Mucosa of rectum (tissue), 2 donors: ENCODE measurements around the gene CDH11.

ENCODE experiments used
- H3K27ac ChIP-seq, 2 donors: one replicate each; pipeline ENCODE4 v1.7.0; 2013; ENCODE audit warnings: inconsistent platforms in 2 of 2, low read depth in 2 of 2, low read length in 2 of 2
- H3K27me3 ChIP-seq, 2 donors: one replicate each; pipeline ENCODE4 v1.7.0; 2013; ENCODE audit warnings: low read length in 2 of 2; ENCODE audit not compliant: control insufficient read depth in 2 of 2, insufficient read depth in 2 of 2
- H3K36me3 ChIP-seq, 2 donors: one replicate each; pipeline ENCODE4 v1.7.0; 2013; ENCODE audit warnings: low read length in 2 of 2; ENCODE audit not compliant: control insufficient read depth in 2 of 2, insufficient read depth in 2 of 2
- H3K4me1 ChIP-seq, 2 donors: one replicate each; pipeline ENCODE4 v1.7.0; 2013; ENCODE audit warnings: low read length in 2 of 2, mild to moderate bottlenecking in 1 of 2; ENCODE audit not compliant: control insufficient read depth in 2 of 2, insufficient read depth in 2 of 2
- H3K4me3 ChIP-seq, 2 donors: one replicate each; pipeline ENCODE4 v1.7.0; 2013; ENCODE audit warnings: low read length in 2 of 2
- H3K9ac ChIP-seq, 2 donors: one replicate each; pipeline ENCODE4 v1.7.0; 2013; ENCODE audit warnings: low read length in 2 of 2, low read depth in 1 of 2, mild to moderate bottlenecking in 1 of 2
- H3K9me3 ChIP-seq, 2 donors: one replicate each; pipeline ENCODE4 v1.7.0; 2013; ENCODE audit warnings: low read length in 2 of 2; ENCODE audit not compliant: control insufficient read depth in 2 of 2
- donor health status: healthy.
- donor health status: Normal muscosa, but diverticular disease.

The CDH11 gene

DNA sequence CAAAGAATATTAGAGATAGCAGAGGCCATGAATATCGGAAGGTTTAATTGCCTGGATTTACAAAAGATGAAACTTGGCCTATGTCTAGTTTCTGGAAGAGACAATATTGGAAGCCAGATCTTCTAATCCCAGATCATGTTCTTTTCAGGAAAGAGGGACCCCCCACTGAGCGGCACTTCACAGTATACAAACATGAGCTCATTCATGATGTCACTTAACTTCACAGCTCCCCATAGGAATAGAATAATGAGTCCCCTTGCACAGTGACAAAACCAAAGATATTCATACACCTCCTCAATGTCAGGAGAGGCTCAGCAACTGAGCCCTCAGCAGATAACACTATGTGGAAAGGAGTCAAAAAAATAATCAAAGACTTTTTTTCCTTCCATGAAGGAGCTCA lies 147.5 kb downstream of the CDH11 start:
- Histone ChIP-seq H3K36me3 (no peaks in the 10 kb centered on the region), H3K9me3 (no peaks in the 10 kb centered on the region), H3K4me1 (no peaks in the 10 kb centered on the region), H3K27ac (no peak overlapping the region), H3K4me3 (no peak overlapping the region), H3K9ac (no peak overlapping the region), H3K27me3 (no peaks in the 10 kb centered on the region)

GRCh38 chr16:64973171-64973570 lies 148.7 kb downstream of the CDH11 start:
- Histone ChIP-seq H3K9ac (no peak overlapping the region), H3K4me1 (no peaks in the 10 kb centered on the region), H3K27me3 (no peaks in the 10 kb centered on the region), H3K9me3 (no peaks in the 10 kb centered on the region), H3K36me3 (no peaks in the 10 kb centered on the region), H3K4me3 (no peak overlapping the region), H3K27ac (no peak overlapping the region)

DNA sequence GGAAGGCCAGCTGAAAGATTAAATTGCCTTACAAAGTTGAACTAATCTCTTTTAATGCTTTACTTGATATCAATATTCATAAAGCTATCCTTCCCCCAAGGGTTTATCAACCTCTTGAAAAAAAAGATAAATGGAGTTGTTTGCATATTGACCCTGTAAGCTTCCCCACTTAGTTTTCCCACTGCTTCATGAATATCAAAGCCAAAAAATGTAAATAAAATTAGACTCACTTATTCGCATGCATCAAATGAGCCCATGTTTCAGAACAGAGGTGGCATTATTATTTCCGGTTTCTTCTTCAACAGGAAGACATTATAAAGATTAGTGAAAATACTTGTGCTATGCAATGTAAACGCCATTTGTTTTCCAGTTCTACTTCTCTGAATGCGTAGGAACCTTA lies 150.7 kb downstream of the CDH11 start:
- H3K9me3 ChIP-seq, result no peaks in the 10 kb centered on the region
- H3K27ac ChIP-seq, result no peak overlapping the region
- no peak overlapping the region for H3K9ac ChIP-seq
- no peaks in the 10 kb centered on the region for H3K27me3 ChIP-seq
- no peak overlapping the region for H3K4me3 ChIP-seq
- no peaks in the 10 kb centered on the region for H3K4me1 ChIP-seq
- H3K36me3 ChIP-seq, result no peaks in the 10 kb centered on the region

GRCh38 chr16:64969221-64969620 lies 152.6 kb downstream of the CDH11 start:
- no peak overlapping the region for H3K27ac ChIP-seq
- no peaks in the 10 kb centered on the region for H3K4me1 ChIP-seq
- H3K9me3 ChIP-seq, result no peaks in the 10 kb centered on the region
- H3K36me3 ChIP-seq, result no peaks in the 10 kb centered on the region
- H3K27me3 ChIP-seq, result no peaks in the 10 kb centered on the region
- no peak overlapping the region for H3K9ac ChIP-seq
- H3K4me3 ChIP-seq, result no peak overlapping the region

- Histone ChIP-seq H3K27ac (no peak overlapping the region), H3K36me3 (no peaks in the 10 kb centered on the region), H3K9me3 (no peaks in the 10 kb centered on the region), H3K9ac (no peak overlapping the region), H3K27me3 (no peaks in the 10 kb centered on the region), H3K4me3 (no peak overlapping the region), H3K4me1 (no peaks in the 10 kb centered on the region)
Measured at GRCh38 chr16:64968539-64968938, 153.3 kb downstream of the CDH11 start.

DNA sequence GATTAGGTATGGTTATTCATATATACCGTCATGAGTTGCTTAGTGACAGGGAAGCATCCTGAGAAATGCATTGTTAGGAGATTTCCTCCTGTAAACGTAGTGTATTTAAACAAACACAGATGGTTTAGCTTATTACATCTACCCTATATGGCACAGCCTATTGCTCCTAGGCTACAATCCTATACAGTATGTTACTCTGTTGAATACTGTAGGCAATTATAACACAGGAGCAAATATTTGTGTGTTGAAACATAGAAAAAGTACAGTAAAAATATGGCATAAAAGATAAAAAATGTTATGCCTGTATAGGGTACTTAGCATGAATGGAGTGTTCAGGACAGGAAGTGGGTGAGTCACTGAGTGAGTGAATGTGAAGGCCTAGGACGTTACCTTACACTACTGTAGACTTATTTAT lies 157.7 kb downstream of the CDH11 start:
- H3K27me3 ChIP-seq, result no peaks in the 10 kb centered on the region
- no peaks in the 10 kb centered on the region for H3K4me1 ChIP-seq
- no peak overlapping the region for H3K27ac ChIP-seq
- no peak overlapping the region for H3K4me3 ChIP-seq
- no peaks in the 10 kb centered on the region for H3K36me3 ChIP-seq
- H3K9me3 ChIP-seq, result no peaks in the 10 kb centered on the region
- H3K9ac ChIP-seq, result no peak overlapping the region

- H3K9me3 ChIP-seq, result no peaks in the 10 kb centered on the region
- no peak overlapping the region for H3K9ac ChIP-seq
- no peaks in the 10 kb centered on the region for H3K36me3 ChIP-seq
- no peaks in the 10 kb centered on the region for H3K27me3 ChIP-seq
- no peaks in the 10 kb centered on the region for H3K4me1 ChIP-seq
- no peak overlapping the region for H3K27ac ChIP-seq
- no peak overlapping the region for H3K4me3 ChIP-seq
Measured at GRCh38 chr16:64962786-64963185, 159.1 kb downstream of the CDH11 start.

- H3K27me3 ChIP-seq, result no peaks in the 10 kb centered on the region
- H3K9ac ChIP-seq, result no peak overlapping the region
- no peaks in the 10 kb centered on the region for H3K9me3 ChIP-seq
- H3K36me3 ChIP-seq, result no peaks in the 10 kb centered on the region
- no peaks in the 10 kb centered on the region for H3K4me1 ChIP-seq
- H3K4me3 ChIP-seq, result no peak overlapping the region
- H3K27ac ChIP-seq, result no peak overlapping the region
Measured at GRCh38 chr16:64957246-64957645, 164.6 kb downstream of the CDH11 start.

GRCh38 chr16:64952177-64952576 lies 169.7 kb downstream of the CDH11 start:
- H3K4me3 ChIP-seq, result no peak overlapping the region
- no peaks in the 10 kb centered on the region for H3K36me3 ChIP-seq
- no peaks in the 10 kb centered on the region for H3K4me1 ChIP-seq
- no peaks in the 10 kb centered on the region for H3K27me3 ChIP-seq
- no peak overlapping the region for H3K9ac ChIP-seq
- peaks cover 0 to 2% of the 10 kb centered on the region in 2 donors for H3K9me3 ChIP-seq
- no peak overlapping the region for H3K27ac ChIP-seq

GRCh38 chr16:64951193-64951592 lies 170.7 kb downstream of the CDH11 start:
- Histone ChIP-seq H3K36me3 (no peaks in the 10 kb centered on the region), H3K4me3 (no peak overlapping the region), H3K27me3 (no peaks in the 10 kb centered on the region), H3K9ac (no peak overlapping the region), H3K27ac (no peak overlapping the region), H3K9me3 (peaks cover 0 to 2% of the 10 kb centered on the region in 2 donors), H3K4me1 (no peaks in the 10 kb centered on the region)

- no peaks in the 10 kb centered on the region for H3K36me3 ChIP-seq
- H3K9me3 ChIP-seq, result peaks cover 0 to 2% of the 10 kb centered on the region in 2 donors
- no peaks in the 10 kb centered on the region for H3K27me3 ChIP-seq
- no peaks in the 10 kb centered on the region for H3K4me1 ChIP-seq
- no peak overlapping the region for H3K9ac ChIP-seq
- no peak overlapping the region for H3K4me3 ChIP-seq
- H3K27ac ChIP-seq, result no peak overlapping the region
Measured at GRCh38 chr16:64950731-64951130, 171.1 kb downstream of the CDH11 start.
